Measurements from ENCODE around the gene GNAL. TPM values are rescaled to one million over a fixed set of nuclear protein-coding genes. Genes with fewer than 3 reads are reported as not detected.

GNAL gene
- total RNA-seq, 6 experiments from 2014 or later = 0.09 to 0.21 (median 0.17) TPM

- DNase-seq = no peak
- no peaks in the 10 kb centered on the region for H3K36me3 Mint-ChIP-seq (ENCODE audit: low read depth)
- H3K27me3 Mint-ChIP-seq (ENCODE audit: insufficient read depth) = peaks cover 18% of the 10 kb centered on the region
- no peak for TF ChIP-seq CTCF (IDR thresholded peaks at IDR 0.05)
- no peaks in the 10 kb centered on the region for H3K4me1 Mint-ChIP-seq (ENCODE audit: low read depth)
- H3K4me3 Mint-ChIP-seq = no peak overlapping the region
- no peaks in the 10 kb centered on the region for H3K9me3 Mint-ChIP-seq
- no peak overlapping the region for H3K27ac Mint-ChIP-seq
Observed at GRCh38 chr18:11760498-11761167, 71.6 kb downstream of the GNAL start.

DNA sequence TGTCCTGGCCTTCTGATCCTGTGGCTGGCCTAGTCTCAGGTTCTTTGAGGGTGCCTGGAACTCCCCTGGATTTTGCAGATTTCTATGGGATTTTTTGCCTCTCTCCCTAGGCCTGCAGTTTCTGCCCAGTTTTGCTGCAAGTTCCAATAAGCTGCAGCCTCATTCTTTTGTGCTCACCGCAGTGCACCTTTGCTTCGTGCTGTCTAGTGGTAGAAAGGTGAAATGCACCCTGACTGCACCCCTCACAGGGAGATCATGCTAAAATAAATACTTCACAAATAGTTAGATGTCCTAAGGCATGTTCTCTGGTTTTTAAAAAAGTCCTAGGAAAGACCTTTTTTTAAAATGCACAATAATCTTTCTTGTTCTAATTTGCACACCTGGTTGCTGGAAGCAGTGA is 72.5 kb downstream of the GNAL start:
- Mint-ChIP-seq H3K4me1 (ENCODE audit: low read depth) (no peaks in the 10 kb centered on the region; the same call in 1 of the 2 replicates), H3K27ac (no peak overlapping the region), H3K36me3 (ENCODE audit: low read depth) (no peaks in the 10 kb centered on the region), H3K9me3 (no peaks in the 10 kb centered on the region), H3K4me3 (no peak overlapping the region), H3K27me3 (ENCODE audit: insufficient read depth) (peaks cover 18% of the 10 kb centered on the region)
- TF ChIP-seq CTCF (IDR thresholded peaks at IDR 0.05) = peak; percentile 56; the same call in 1 of the 2 replicates
- no peak for DNase-seq

- Mint-ChIP-seq H3K36me3 (ENCODE audit: low read depth) (no peaks in the 10 kb centered on the region), H3K27ac (no peak overlapping the region), H3K9me3 (no peaks in the 10 kb centered on the region), H3K4me1 (ENCODE audit: low read depth) (peaks cover under 1% of the 10 kb centered on the region; the same call in 1 of the 2 replicates), H3K4me3 (no peak overlapping the region), H3K27me3 (ENCODE audit: insufficient read depth) (peaks cover 18% of the 10 kb centered on the region)
- no peak for DNase-seq
- no peak for TF ChIP-seq CTCF (IDR thresholded peaks at IDR 0.05)
Observed at GRCh38 chr18:11762429-11762828, 73.4 kb downstream of the GNAL start.

- no peak for TF ChIP-seq CTCF (IDR thresholded peaks at IDR 0.05)
- Mint-ChIP-seq H3K27me3 (ENCODE audit: insufficient read depth) (peaks cover 16% of the 10 kb centered on the region), H3K9me3 (no peaks in the 10 kb centered on the region), H3K27ac (no peak overlapping the region), H3K4me1 (ENCODE audit: low read depth) (peaks cover 8% of the 10 kb centered on the region), H3K4me3 (no peak overlapping the region), H3K36me3 (ENCODE audit: low read depth) (no peaks in the 10 kb centered on the region)
- DNase-seq = no peak
Observed at GRCh38 chr18:11767329-11767728, 78.3 kb downstream of the GNAL start.

DNA sequence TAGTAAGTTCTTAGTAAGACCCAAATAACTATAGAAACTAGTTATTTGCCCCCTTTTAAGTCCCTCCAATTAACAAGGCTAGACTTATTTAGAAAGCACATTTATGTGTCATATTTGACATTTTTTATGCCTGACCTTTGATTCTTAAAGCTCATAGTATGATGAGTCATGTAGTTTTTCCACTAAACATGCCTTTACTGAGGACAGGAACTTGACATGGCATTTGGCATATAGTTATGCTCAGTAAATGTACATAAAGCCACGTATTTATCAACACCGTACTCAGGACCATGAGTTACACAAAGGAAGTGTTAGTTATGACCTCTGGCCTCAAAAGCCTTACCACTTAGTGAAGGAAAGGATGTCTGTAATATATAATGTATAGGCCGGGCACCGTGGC is 78.9 kb downstream of the GNAL start:
- peak; percentile 16 for DNase-seq
- Mint-ChIP-seq H3K4me3 (no peak overlapping the region), H3K36me3 (ENCODE audit: low read depth) (no peaks in the 10 kb centered on the region), H3K27ac (no peak overlapping the region), H3K27me3 (ENCODE audit: insufficient read depth) (peaks cover 20% of the 10 kb centered on the region), H3K9me3 (no peaks in the 10 kb centered on the region), H3K4me1 (ENCODE audit: low read depth) (peaks cover 8% of the 10 kb centered on the region)
- TF ChIP-seq CTCF (IDR thresholded peaks at IDR 0.05) = no peak
